ENCODE data around the gene LCN9. TPM values are rescaled to one million over a fixed set of nuclear protein-coding genes. Genes with fewer than 3 reads are reported as not detected.

Gene LCN9
- total RNA-seq, 1 donor from 2014 or later: 1.1 TPM

- DNase-seq (ENCODE audit: extremely low spot score, unreplicated experiment): no peak
- H3K4me1 Mint-ChIP-seq (ENCODE audit: unreplicated experiment): no peaks in the 10 kb centered on the region
- H3K27ac Mint-ChIP-seq: no peak overlapping the region
Observed at GRCh38 chr9:135693265-135693664, 30.2 kb downstream of the LCN9 start.

GRCh38 chr9:135693771-135694170 lies 30.7 kb downstream of the LCN9 start:
- Mint-ChIP-seq H3K36me3 (no peaks in the 10 kb centered on the region), H3K9me3 (no peaks in the 10 kb centered on the region), H3K27me3 (peaks cover 18% of the 10 kb centered on the region), H3K4me1 (ENCODE audit: unreplicated experiment) (no peaks in the 10 kb centered on the region), H3K4me3 (no peak overlapping the region), H3K27ac (no peak overlapping the region)
- DNase-seq (ENCODE audit: extremely low spot score, unreplicated experiment): no peak
- no peak for TF ChIP-seq CTCF (conservative IDR thresholded peaks at IDR 0.05)

More at GRCh38 chr9:135693265-135693664, 30.2 kb downstream of the LCN9 start:
- H3K4me3 Mint-ChIP-seq: no peak overlapping the region
- H3K9me3 Mint-ChIP-seq: no peaks in the 10 kb centered on the region
- TF ChIP-seq CTCF (conservative IDR thresholded peaks at IDR 0.05): no peak
- H3K27me3 Mint-ChIP-seq: peaks cover 18% of the 10 kb centered on the region
- no peaks in the 10 kb centered on the region for H3K36me3 Mint-ChIP-seq

GRCh38 chr9:135694414-135694813 lies 31.3 kb downstream of the LCN9 start:
- no peak overlapping the region for H3K4me3 Mint-ChIP-seq
- DNase-seq (ENCODE audit: extremely low spot score, unreplicated experiment): no peak
- H3K9me3 Mint-ChIP-seq: no peaks in the 10 kb centered on the region
- H3K36me3 Mint-ChIP-seq: no peaks in the 10 kb centered on the region
- H3K27me3 Mint-ChIP-seq: peaks cover 18% of the 10 kb centered on the region
- H3K4me1 Mint-ChIP-seq (ENCODE audit: unreplicated experiment): no peaks in the 10 kb centered on the region
- TF ChIP-seq CTCF (conservative IDR thresholded peaks at IDR 0.05): no peak
- H3K27ac Mint-ChIP-seq: no peak overlapping the region

- Mint-ChIP-seq H3K27ac (no peak overlapping the region), H3K27me3 (peaks cover 18% of the 10 kb centered on the region), H3K9me3 (no peaks in the 10 kb centered on the region), H3K4me1 (ENCODE audit: unreplicated experiment) (no peaks in the 10 kb centered on the region), H3K4me3 (no peak overlapping the region), H3K36me3 (no peaks in the 10 kb centered on the region)
- no peak for DNase-seq (ENCODE audit: extremely low spot score, unreplicated experiment)
- no peak for TF ChIP-seq CTCF (conservative IDR thresholded peaks at IDR 0.05)
Observed at GRCh38 chr9:135695036-135695435, 31.9 kb downstream of the LCN9 start.

GRCh38 chr9:135695642-135696041 lies 32.5 kb downstream of the LCN9 start:
- H3K4me3 Mint-ChIP-seq: no peak overlapping the region
- no peak overlapping the region for H3K27ac Mint-ChIP-seq
- no peaks in the 10 kb centered on the region for H3K4me1 Mint-ChIP-seq (ENCODE audit: unreplicated experiment)
- peaks cover 18% of the 10 kb centered on the region for H3K27me3 Mint-ChIP-seq
- no peak for DNase-seq (ENCODE audit: extremely low spot score, unreplicated experiment)
- no peaks in the 10 kb centered on the region for H3K9me3 Mint-ChIP-seq
- TF ChIP-seq CTCF (conservative IDR thresholded peaks at IDR 0.05): no peak
- H3K36me3 Mint-ChIP-seq: no peaks in the 10 kb centered on the region

- Mint-ChIP-seq H3K4me1 (ENCODE audit: unreplicated experiment) (no peaks in the 10 kb centered on the region), H3K9me3 (no peaks in the 10 kb centered on the region), H3K4me3 (no peak overlapping the region), H3K36me3 (no peaks in the 10 kb centered on the region), H3K27me3 (peaks cover 13% of the 10 kb centered on the region), H3K27ac (no peak overlapping the region)
- no peak for TF ChIP-seq CTCF (conservative IDR thresholded peaks at IDR 0.05)
- DNase-seq (ENCODE audit: extremely low spot score, unreplicated experiment): no peak
Observed at GRCh38 chr9:135696446-135696845, 33.3 kb downstream of the LCN9 start.

Measured in type B pancreatic cell (in vitro differentiated cells).